Endothelial cell of hepatic sinusoid (primary cell): ENCODE data around the gene ABR.
"Not testable (repeated sequence)": the region's sequence is repeated elsewhere in the genome, so short reads cannot be mapped to it uniquely, and the experiment has no call there.

Source experiments
- in situ Hi-C: cut with HindIII; loops from 2 replicates; pipeline ENCODE4 v1.10.0; 2017; ENCODE audit warnings: low sequenced_read_pairs

ABR gene

DNA sequence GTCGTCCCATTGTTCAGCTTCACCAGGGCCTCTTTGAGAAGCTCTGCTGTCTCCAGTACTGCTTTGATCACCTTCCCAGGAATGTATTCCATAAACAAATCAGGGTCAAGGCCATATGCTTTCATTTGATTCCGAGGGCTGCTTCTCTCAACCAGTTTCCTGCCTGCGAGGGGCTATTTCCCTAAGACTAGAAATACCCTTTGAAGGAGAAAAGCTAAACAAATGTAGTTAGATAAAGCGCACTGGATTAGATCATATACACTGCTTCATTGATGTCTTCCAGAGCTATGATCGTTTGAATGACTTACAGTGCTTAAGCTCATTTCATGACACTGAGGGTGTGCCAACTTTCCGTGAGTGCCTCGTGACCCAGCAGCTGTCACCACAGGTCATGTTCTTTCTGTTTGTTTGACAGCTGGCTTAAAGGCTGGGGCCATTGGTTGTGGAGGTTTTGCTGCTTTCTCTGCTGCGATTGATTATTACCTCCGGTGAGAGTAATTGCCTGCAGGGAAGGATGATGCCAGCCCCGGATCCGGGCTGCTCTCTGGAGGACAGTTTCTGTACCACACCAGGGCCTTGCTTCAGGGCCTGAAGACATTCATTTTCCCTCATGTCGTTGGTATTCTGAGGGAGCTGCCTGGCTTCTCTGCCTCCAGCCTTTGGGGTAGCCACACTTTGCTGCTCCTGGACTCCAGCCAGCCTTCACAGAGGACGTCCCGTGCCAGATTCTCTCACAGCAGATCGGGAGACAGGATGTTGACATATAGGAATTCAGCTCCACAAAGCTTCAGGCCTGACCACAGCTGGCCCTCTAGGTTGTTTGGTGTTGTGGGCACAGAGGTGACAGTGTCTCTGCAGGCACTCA lies 179.0 kb downstream of the ABR start:
- in situ Hi-C loops = no loop called here

- in situ Hi-C loops = no loop called here
These were observed 181.7 kb downstream of the ABR start for GRCh38 chr17:998111-998510.

DNA sequence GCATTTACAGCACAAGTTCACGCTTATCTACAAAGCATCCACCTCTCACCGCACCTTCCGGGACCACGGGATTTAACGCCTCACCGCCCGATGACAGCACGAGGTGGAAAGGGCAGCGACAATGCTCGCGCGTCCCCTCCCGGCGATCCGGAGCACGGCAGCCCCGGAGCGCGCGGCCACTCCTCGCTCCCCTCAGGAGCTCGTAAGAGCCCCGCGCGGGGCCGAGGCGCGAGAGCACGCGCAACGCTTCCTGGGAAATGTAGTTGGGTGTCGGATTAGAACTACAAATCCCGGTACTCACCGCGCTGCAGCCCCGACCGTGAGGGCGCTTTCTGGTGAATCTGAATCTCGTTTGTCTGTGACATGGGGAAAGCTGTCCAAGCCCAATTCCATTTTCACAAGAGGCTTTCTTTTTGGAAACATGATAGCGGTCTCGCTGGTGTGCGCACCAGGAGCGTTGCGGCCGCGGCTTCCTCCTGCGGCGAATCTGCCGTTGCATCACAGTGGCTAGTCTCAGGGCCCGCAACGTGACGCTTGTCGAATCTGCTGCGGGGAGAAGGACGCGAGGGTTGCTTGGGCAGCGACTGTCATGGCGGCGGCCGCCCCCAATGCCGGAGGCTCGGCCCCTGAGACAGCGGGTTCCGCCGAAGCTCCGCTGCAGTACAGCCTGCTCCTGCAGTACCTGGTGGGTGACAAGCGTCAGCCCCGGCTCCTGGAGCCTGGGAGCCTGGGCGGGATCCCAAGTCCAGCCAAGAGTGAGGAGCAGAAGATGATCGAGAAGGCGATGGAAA lies 183.0 kb downstream of the ABR start, which contains the start of gene TIMM22:
Gene TIMM22 (plus strand): TSS at position 576 of the 791 bp plus-strand sequence. CDS start 14 bp downstream, at position 590.
- in situ Hi-C loops = no loop called here

- in situ Hi-C loops = not testable (repeated sequence)
These were observed 184.5 kb downstream of the ABR start for GRCh38 chr17:995324-995723.

DNA sequence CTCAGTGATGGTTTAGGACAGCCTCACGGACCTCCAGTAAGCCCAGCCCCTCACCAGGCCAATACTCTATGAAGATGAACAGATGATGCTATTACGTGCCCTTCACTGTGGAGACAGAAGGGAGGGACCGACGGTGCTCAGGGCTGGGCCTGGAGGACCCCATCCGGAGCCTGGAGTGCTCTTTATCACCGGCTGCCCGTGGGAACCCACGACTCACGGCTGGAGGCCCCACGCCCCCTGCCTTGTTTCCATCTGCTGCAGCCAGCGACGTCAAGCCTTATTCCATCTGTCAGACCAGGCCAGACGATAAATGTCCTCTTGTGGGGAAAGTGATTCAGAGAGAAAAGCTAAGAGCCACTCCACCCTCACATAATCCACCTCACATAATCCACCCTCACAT lies 186.8 kb downstream of the ABR start:
- in situ Hi-C loops = no loop called here

DNA sequence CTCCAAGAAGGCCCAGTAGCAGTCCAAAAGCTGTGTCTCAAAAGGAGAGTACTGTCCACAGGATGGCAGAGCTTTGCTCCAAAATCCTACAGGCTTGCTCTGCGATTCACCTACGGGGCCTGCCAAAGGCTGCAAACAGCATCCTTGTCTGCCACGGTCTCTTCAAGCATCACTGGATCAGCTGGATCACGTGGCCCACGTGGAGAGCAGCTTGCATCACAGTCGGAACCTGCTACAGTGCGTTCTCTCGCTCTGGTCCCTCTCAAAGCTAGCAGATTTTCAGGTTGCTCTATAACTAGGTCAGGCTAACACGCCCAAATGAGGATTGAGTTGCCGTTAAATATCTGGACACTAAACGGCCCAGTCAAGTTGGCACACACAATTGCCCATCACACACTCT lies 191.2 kb downstream of the ABR start:
- in situ Hi-C loops = no loop called here

DNA sequence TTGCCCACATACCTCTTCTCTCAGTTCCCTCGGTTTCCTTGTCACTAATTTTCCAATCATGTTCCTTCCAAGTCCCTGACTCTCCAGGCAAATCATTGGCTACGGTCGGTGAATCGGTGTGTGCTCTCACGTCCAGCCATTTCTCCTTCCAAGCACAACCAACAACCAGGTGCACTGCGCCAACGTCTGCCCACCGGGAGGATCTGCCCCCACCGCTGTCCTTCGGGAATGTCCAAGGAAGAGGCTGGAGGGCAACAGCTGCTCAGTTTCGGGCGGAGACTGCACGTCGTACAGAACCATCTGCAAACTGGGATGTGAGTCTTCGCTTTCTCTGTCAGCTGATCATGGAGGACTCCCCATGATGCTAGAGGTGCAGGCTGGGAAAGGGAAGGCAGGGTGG lies 191.8 kb downstream of the ABR start:
- in situ Hi-C loops = no loop called here

GRCh38 chr17:986322-986929 lies 193.4 kb downstream of the ABR start:
- in situ Hi-C loops = no loop called here

DNA sequence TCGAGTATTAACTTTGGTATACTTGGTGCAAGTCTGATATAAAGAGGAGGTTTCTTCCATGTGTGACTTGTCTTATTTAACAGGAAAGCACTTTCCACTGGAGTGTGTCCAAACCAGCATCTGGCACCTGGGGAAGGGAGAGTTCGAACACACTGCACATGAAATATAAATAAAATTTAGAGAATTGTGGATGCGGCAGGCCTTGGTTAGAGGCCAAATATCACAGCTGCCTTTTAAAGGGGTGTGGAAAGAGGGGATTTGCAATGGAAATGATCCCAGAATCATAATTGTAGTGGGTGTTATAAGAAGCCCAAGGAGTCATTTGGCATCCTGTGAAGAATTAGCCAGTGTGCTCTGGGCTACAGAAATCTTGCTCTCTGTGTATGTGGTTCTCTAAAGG lies 195.9 kb downstream of the ABR start:
- in situ Hi-C loops = no loop called here

- in situ Hi-C loops = no loop called here
These were observed 198.5 kb downstream of the ABR start for GRCh38 chr17:981292-981658.

DNA sequence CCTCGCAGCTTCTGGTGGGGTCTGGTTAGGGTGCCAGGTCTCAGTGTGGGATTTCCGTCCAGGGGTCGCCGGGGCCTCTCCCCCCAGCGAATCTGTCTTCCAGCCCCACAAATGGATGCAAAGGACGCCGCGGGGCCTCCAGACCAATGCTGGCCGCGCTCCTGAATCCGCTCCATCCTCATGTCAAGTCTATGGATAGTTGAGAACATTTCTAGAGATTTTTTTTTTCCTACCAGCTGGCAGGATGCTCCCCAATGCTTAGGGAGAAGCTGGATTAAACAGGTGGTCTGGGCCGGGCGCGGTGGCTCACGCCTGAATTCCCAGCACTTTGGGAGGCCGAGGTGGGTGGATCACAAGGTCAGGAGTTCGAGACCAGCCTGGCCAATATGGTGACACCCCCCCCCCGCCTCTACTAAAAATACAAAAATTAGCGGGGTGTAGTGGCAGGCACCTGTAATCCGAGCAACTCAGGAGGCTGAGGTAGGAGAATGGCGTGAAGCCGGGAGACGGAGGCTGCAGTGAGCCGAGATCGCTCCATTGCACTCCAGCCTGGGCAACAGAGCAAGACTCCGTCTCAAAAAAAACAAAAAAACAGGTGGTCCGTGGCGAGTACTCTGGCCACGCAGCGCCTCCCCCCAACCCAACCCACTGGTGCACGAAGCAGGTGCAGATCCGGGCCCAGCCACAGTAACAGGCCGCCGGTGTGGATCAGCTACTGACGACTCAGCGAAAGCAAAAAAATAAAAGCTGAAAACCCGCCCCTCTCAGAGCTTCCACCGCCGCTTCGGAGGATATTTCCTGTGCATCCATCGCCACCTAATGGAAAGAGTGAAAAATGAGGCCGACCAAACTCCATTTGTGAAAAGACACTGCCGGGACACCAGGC lies 199.1 kb downstream of the ABR start:
- in situ Hi-C loops = no loop called here

- in situ Hi-C loops = loop anchor here (5.0 to 10.0 kb wide), 2 partner anchors 82 to 205 kb away; no protein-coding TSS in a partner anchor
These were observed 200.0 kb downstream of the ABR start, which contains the start of gene NXN for GRCh38 chr17:979539-980405. Gene NXN (minus strand): TSS chr17:979776.

DNA sequence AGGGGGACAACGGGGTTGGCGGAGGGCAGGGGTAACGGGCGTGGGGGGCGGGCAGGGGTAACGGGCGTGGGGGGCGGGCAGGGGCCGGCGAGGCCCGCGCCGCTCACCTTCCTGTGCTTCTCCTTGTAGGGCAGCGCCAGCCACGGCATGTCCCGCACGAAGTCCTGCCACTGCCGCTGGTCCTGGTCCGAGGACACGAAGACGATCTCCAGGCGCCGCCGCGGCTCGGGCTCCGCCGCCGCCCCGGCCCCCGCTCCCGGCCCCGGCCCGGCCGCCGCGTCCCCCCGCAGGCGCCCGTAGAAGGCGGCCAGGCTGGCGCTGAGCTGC lies 200.6 kb downstream of the ABR start:
- in situ Hi-C loops = loop anchor here (5.0 to 10.0 kb wide), 2 partner anchors 82 to 204 kb away; no protein-coding TSS in a partner anchor

GRCh38 chr17:978103-979093 lies 201.4 kb downstream of the ABR start:
- in situ Hi-C loops = loop anchor here (5.0 to 10.0 kb wide), 2 partner anchors 81 to 204 kb away; no protein-coding TSS in a partner anchor

GRCh38 chr17:977166-977565 lies 202.6 kb downstream of the ABR start:
- in situ Hi-C loops = loop anchor here (5.0 to 10.0 kb wide), 2 partner anchors 80 to 202 kb away; no protein-coding TSS in a partner anchor

DNA sequence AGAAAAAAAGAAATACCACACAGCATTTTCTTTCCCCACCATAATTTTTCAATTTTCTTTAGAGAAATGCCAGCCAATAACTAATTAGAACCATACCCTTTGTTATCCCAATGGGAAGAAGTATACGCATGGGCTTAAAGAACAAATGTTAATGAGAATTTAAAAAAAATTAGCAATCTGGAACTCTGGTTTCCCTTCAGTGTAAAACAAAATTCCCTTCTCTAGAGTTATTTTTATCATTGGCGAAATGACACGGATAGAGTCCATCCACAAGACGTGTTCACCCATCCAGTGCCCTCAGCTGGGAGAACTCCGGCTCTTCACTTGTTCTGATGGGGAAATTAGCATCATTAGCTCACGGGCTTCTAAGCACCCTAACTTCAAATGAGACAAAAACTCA lies 203.5 kb downstream of the ABR start:
- in situ Hi-C loops = loop anchor here (5.0 to 10.0 kb wide), 2 partner anchors 79 to 202 kb away; no protein-coding TSS in a partner anchor

DNA sequence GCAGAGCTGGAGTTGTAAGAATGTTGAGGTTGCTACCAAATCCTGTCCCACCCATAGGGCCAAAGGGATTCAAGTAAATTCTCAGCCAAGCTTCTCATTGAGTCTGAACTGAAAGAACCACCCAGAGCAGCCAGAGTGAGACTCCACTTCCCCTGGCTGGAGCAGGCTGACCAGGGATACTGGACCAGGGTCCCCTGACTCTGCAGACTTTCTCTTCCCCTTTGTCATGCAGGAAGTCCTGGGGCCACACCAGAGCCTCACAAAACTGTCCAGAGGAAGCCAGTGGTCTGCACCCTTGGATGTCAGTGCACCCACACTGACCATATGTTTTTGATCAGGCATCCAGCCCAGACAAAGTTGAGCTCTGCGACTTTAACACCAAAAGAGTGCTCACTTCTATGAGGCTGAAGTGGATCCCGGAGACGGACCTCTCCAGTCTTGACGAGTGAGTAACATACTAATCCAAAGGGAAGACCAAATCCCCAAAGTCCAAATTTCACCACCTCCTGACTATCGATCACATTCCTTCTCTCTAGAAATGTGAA lies 204.3 kb downstream of the ABR start:
- in situ Hi-C loops = loop anchor here (5.0 to 10.0 kb wide), 2 partner anchors 78 to 201 kb away; no protein-coding TSS in a partner anchor

DNA sequence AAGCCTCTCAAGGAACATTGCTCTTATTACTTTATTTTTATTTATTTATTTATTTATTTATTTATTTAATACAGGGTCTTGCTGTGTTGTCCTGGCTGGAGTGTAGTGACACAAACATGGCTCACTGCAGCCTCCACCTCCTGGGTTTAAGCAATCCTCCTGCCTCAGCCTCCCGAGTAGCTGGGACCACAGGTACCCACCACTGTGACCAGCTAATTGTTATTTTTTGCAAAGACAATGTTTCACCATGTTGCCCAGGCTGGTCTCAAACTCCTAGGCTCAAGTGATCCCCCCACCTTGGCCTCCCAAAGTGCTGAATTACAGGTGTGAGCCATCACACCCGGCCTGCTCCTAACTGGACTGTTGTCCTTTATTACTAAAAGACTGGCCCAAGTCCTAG lies 205.0 kb downstream of the ABR start:
- in situ Hi-C loops = loop anchor here (5.0 to 10.0 kb wide), 2 partner anchors 77 to 200 kb away; no protein-coding TSS in a partner anchor
